HG02870 (cell line): ENCODE measurements around the gene UBE2H.
A peak's percentile ranks its signal among the peaks of the same experiment; 100 is the strongest.
"Not testable (repeated sequence)": the region's sequence is repeated elsewhere in the genome, so short reads cannot be mapped to it uniquely, and the experiment has no call there.

Source experiments
- ATAC-seq: cut with Tn5 transposase; IDR thresholded peaks from one replicate; pipeline ENCODE4 v1.9.1; 2021; ENCODE audit warnings: mild to moderate bottlenecking, moderate library complexity; ENCODE audit not compliant: unreplicated experiment

UBE2H gene

GRCh38 chr7:129952653-129953560, at the start of gene UBE2H:
Gene UBE2H, minus strand, starts transcription at chr7:129952960. Its CDS starts 405 bp downstream, at chr7:129952555.
- peak; percentile 49 for ATAC-seq

DNA sequence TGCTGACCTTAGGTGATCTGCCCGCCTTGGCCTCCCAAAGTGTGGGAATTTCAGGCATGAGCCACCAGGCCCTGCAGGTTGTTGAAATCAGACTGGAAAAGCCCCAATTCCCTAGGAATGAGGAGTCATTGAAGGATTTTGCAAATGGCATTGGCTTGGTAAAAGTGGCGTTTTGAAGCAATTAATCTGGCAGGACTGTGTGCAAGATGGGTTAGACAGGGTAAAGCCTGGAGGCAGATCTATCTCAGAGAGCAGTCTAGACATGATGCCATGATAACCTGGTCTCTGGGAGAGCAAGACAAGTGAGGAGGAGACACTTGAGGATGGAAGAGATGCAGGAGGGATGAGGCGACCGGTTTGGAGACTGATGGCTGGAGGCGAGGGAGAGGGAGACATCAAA, 45.7 kb upstream of the UBE2H start:
- ATAC-seq, result no peak

- ATAC-seq, result no peak
These were observed 44.5 kb upstream of the UBE2H start for GRCh38 chr7:129997285-129997684.

DNA sequence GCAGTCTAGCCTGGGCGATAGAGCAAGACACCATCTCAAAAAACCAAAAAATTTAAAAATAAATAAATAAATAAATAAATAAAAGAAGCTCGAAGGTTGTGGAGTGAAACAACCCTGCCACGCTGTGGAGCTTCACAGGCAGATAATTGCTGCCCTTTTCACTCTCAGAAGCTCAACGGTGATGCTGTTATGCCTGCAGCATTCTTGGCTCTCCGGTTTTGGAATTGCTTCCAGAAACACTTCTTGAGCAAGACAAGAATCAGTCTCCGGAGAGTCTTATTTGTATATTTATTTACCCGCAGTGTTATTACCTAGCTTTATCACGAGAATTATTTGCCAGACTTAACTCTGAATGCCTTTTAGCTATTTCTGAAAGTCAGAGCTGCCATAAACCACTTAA, 40.5 kb upstream of the UBE2H start:
- ATAC-seq, result no peak

DNA sequence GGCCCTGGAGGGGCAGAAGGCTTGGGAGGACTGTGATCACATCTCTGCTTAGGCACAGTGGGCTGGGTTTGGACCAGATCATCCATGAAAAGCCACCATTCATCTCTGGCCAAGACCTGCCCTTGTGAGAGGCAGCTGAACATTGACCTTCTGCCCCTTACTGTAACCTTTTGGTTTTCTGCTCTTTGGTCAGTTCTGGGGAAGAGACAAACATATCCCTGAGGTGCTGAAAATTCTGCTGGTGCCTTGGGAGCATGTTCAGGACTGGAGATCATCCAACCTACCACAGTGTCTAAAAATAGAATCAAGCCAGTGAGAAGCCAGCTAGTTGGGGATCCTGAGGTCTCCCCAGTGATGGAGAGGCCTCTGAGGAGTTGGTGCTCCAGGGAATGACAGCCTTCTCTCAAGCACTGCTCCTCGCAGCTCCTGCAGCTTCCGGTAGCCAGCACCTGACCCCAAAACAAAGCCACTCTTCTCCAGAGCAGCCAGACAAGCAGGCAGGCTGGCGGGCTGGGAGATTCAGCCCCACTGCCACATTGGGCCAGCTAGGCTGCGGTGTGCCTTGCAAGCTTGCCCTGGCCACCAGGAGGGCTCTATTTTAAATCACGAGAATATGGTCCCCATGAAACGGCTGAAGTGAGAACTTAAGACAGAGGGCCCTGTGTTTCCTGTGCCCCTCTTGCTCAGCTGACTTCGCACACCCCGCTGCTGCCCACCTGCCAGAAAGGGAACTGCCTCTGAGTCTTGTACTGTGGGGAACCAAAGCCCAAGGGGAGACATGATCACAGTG, 37.8 kb upstream of the UBE2H start:
- no peak for ATAC-seq

- no peak for ATAC-seq
These were observed 36.7 kb upstream of the UBE2H start for GRCh38 chr7:129989466-129989865.

DNA sequence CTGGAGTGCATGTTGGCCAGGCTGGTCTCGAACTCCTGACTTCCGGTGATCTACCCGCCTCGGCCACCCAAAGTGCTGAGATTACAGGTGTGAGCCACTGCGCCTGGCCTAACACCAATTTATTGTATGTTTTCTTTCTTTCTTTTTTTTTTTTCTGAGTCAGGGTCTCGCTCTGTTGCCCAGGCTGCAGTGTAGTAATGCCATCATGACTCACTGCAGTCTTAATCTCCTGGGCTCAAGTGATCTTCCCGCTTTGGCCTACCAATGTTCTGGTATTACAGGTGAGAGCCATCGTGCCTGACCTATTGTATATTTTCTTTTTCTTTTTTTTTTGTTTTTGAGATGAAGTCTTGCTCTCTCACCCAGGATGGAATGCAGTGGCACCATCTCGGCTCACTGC, 33.8 kb upstream of the UBE2H start:
- no peak for ATAC-seq

- ATAC-seq, result no peak
These were observed 27.9 kb upstream of the UBE2H start for GRCh38 chr7:129980667-129981066.

GRCh38 chr7:129975309-129975708, 22.5 kb upstream of the UBE2H start:
- no peak for ATAC-seq

DNA sequence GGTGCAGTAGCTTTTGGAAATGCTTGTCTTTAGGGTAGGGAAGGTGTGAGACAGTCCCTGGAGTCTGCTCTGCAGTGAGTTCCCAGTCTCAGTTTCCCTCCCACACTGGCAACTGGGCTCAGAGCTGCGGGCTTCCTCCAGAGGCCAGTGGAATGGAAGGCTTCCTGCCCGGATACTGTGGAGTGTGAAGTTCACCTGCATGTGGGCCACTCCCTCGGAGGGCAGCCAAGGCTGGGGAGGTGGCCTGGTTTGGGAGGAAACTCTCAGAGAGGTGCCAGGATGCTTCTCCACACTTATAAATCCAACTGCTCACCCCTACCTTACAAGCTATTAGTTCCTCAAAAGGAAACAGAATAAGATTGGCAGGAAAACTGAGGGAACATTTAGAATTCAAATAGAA, 18.1 kb upstream of the UBE2H start:
- no peak for ATAC-seq

GRCh38 chr7:129969881-129970446, 17.2 kb upstream of the UBE2H start:
- no peak for ATAC-seq

- no peak for ATAC-seq
These were observed 16.0 kb upstream of the UBE2H start for GRCh38 chr7:129968592-129969383.

- not testable (repeated sequence) for ATAC-seq
These were observed 7.4 kb upstream of the UBE2H start for GRCh38 chr7:129960204-129960475.

DNA sequence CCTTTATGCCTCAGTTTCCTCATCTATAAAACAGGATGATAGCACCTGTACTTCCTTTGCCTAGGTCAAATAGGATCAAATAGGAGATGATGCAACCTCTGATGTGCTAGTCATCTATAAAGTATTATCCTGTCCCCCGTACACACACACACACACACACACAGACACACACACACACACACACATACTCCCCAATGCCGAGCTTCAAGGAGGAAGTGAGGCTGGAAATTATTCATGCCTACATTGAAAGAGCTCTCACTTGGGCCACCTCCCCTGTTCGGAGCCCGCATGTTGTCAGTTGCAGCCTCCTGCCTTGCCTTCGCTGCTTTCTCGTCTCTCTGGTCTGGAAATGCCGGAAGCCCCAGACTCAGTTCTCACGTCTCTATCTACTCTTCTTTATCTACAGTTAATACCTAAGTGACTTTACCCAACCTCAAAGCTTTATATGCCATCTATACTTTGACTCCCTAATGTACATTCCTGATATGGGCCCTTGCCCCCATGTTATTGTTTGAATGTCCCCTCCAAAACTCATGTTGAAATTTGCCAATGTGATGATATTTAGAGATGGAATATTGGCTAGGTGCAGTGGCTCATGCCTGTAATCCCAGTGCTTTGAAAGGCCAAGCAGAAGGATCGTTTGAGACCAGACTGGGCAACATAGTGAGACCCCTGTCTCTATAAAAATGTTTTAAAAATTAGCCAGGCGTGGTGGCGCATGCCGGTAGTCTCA, 6.9 kb upstream of the UBE2H start:
- no peak for ATAC-seq

DNA sequence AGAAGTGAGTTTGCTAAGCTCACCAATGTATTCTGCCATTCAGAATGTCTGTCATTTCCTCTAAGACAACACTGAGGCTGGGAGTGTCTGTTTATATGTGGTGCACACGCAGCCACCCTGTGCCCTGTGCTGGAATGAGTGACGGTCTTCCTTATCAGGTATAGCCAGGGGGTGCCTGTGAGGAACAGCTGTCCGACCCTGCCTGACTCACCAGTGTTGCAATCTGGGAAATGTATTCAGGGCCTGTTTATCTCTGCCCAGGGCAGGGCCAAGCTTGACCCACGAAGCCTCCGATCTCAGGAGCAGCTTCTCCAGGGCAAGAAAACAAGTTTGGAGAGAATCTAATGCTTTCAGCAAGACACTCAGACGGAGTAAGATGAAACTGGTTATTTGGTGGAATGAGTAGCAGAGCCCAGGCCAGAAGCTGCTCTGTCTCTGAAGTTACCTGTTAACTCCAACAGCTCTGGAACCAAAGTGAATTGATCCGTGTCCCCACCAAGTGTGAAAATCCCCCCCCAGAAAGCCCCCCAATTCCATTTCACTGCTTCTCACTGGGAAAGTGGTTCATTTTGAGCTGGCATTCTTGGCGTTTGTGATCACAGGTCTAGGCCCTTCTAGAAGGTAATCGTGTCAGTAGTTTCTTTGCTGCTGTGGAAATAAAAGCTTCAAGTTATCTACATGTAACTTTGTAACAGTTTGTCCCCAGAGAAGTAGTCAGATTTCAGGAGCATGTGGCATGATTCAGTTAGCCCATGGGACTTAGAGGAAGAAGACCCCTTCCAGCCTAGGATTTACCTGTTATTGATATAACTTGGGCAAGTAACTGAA, 6.1 kb upstream of the UBE2H start:
- no peak for ATAC-seq

GRCh38 chr7:129955993-129956543, 3.3 kb upstream of the UBE2H start:
- ATAC-seq, result no peak

- peak; percentile 6 for ATAC-seq
These were observed 591 bp downstream of the UBE2H start for GRCh38 chr7:129952086-129952652.

- no peak for ATAC-seq
These were observed 1.3 kb downstream of the UBE2H start for GRCh38 chr7:129951226-129952085.
